Stomach (tissue), 9 donors: Measurements from ENCODE around the gene MTA3. TPM values are rescaled to one million over a fixed set of nuclear protein-coding genes. Genes with fewer than 3 reads are reported as not detected.
"Not testable (repeated sequence)": the region's sequence is repeated elsewhere in the genome, so short reads cannot be mapped to it uniquely, and the experiment has no call there.

Experiments used
- DNase-seq, 2 donors: peaks; one replicate each; pipeline versions ENCODE4 v3.0.0 to v3.0.0-alpha.2; 2013 to 2019
- H3K27ac ChIP-seq, 5 donors: fragments of 200-600 bp in 4 of 5; sonication (generic) in 4 of 5; one replicate each; pipeline ENCODE4 v1.5.1; 2013 to 2019; ENCODE audit warnings: mild to moderate bottlenecking in 1 of 5, moderate library complexity in 1 of 5
- H3K27me3 ChIP-seq, 3 donors: fragments of 200-600 bp; sonication (generic); one replicate each; pipeline ENCODE4 v1.5.1; 2017 to 2019; ENCODE audit warnings: mixed run types in 1 of 3
- H3K36me3 ChIP-seq, 4 donors: fragments of 200-600 bp; sonication (generic); 1 replicate in 3 of 4; 2 replicates in 1 of 4; pipeline ENCODE4 v1.5.1; 2016 to 2019
- H3K4me1 ChIP-seq, 4 donors: fragments of 200-600 bp; sonication (generic); one replicate each; pipeline ENCODE4 v1.5.1; 2016 to 2019
- H3K4me3 ChIP-seq, 4 donors: fragments of 200-600 bp; sonication (generic) in 3 of 4; one replicate each; pipeline ENCODE4 v1.5.1; 2016 to 2019; ENCODE audit warnings: mild to moderate bottlenecking in 1 of 4
- H3K9me3 ChIP-seq, 4 donors: fragments of 200-600 bp; sonication (generic); one replicate each; pipeline ENCODE4 v1.5.1; 2016 to 2019
- EP300 ChIP-seq: sonication (generic); formaldehyde crosslinking; IDR thresholded peaks from one replicate; pipeline ENCODE4 v1.6.1; 2017; ENCODE audit warnings: antibody characterized with exemption
- POLR2A ChIP-seq, 4 donors: fragments of 450-650 bp; IDR thresholded peaks; one replicate each; pipeline ENCODE4 v1.6.1; 2016; ENCODE audit warnings: antibody characterized with exemption in 4 of 4, control low read depth in 2 of 4, mild to moderate bottlenecking in 1 of 4, moderate library complexity in 1 of 4
- POLR2AphosphoS5 ChIP-seq, 3 donors: sonication (generic); formaldehyde crosslinking; IDR thresholded peaks; one replicate each; pipeline ENCODE4 v1.6.1; 2016; ENCODE audit warnings: antibody characterized with exemption in 3 of 3
- WGBS, 5 donors: extraction: QIAGEN DNeasy Blood & Tissue Kit in 3 of 5; methylation state at CpG; one replicate each; pipeline versions ENCODE4 v1.1.5 to v1.1.7; 2013 to 2018; 5-methylcytosine and 5-hydroxymethylcytosine counted together
- intact Hi-C: fragments of 100-400 bp; cut with DNase I; formaldehyde crosslinking; loops from one replicate; pipeline ENCODE4 v1.15.1; 2023; ENCODE audit warnings: low total_unique reads
- polyA plus RNA-seq, 3 donors: library from polyadenylated mRNA; stranded (reverse); fragments of 200-250 nt; gene quantifications; one replicate each; pipeline ENCODE4 v1.2.3, GENCODE V29; 2013
- total RNA-seq, 5 donors: library from RNA; depleted of rRNA; stranded (reverse); fragments of >200 nt; gene quantifications; one replicate each; pipeline versions ENCODE4 v1.1.0 to v1.2.3, GENCODE V29; 2014 to 2016
- TF ChIP-seq, protein P1 (sequence below), 7 experiments: fragments of 450-650 bp in 4 of 7; fragments of 200-600 bp in 3 of 7; sonication (generic) in 3 of 7; IDR thresholded peaks; one replicate each; pipeline ENCODE4 v1.5.1; 2016 to 2019; ENCODE audit warnings: antibody characterized with exemption in 7 of 7, control low read depth in 2 of 7, mild to moderate bottlenecking in 1 of 7
- donor health status: healthy with polysubstance abuse.
- donor health status: Bipolar disorder and iron deficiency.
- donor health status: healthy.

Gene MTA3
- total and polyA plus RNA-seq, 8 donors = 27.8 to 120 (median 49.1) TPM

DNA sequence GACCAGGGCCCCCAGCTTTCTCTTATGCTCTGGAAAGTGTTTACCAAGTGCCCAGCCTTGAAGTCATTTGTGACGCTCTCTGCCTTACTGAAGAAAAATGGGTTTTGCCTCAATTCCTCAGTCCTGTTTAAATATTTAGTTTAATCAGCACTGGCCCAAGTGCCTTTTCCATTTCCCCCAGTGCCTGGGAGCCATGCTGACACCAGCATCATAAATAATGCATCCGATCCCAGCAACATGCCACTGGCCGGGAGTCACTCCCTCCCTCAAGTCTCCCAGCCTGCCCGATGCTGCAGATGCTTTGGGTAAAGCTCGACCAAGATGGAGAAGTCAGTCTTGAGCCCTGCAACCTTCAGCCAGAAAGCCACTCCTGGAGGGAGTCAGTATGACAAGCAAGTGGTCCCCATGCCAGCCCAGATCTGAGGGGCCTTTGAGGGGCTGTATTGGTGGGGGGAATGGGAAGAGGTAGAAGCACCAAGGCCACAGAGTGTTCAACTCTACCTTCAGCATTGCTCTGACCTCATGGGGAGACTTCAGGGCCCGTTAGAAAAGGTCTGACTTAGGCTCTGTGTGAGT is 12.0 kb upstream of the MTA3 start:
- H3K27ac ChIP-seq = no peak overlapping the region
- no peaks in the 10 kb centered on the region for H3K27me3 ChIP-seq
- peak in 1 of 2 donors; percentile 24 for DNase-seq
- H3K36me3 ChIP-seq = no peaks in the 10 kb centered on the region
- TF ChIP-seq, protein P1, sequence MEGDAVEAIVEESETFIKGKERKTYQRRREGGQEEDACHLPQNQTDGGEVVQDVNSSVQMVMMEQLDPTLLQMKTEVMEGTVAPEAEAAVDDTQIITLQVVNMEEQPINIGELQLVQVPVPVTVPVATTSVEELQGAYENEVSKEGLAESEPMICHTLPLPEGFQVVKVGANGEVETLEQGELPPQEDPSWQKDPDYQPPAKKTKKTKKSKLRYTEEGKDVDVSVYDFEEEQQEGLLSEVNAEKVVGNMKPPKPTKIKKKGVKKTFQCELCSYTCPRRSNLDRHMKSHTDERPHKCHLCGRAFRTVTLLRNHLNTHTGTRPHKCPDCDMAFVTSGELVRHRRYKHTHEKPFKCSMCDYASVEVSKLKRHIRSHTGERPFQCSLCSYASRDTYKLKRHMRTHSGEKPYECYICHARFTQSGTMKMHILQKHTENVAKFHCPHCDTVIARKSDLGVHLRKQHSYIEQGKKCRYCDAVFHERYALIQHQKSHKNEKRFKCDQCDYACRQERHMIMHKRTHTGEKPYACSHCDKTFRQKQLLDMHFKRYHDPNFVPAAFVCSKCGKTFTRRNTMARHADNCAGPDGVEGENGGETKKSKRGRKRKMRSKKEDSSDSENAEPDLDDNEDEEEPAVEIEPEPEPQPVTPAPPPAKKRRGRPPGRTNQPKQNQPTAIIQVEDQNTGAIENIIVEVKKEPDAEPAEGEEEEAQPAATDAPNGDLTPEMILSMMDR (IDR thresholded peaks at IDR 0.05) = no peak
- no peak for TF ChIP-seq POLR2A (IDR thresholded peaks at IDR 0.05)
- TF ChIP-seq EP300 = no peak
- TF ChIP-seq POLR2AphosphoS5 (IDR thresholded peaks at IDR 0.05) = no peak
- intact Hi-C loops = no loop called here
- no peaks in the 10 kb centered on the region for H3K9me3 ChIP-seq
- no peak overlapping the region for H3K4me3 ChIP-seq
- WGBS, 5 donors = 57 to 73% (median 61%) methylated on average over 6 of the region's 6 CpGs
- H3K4me1 ChIP-seq = peaks cover 0 to 12% (median under 1%) of the 10 kb centered on the region in 4 donors

DNA sequence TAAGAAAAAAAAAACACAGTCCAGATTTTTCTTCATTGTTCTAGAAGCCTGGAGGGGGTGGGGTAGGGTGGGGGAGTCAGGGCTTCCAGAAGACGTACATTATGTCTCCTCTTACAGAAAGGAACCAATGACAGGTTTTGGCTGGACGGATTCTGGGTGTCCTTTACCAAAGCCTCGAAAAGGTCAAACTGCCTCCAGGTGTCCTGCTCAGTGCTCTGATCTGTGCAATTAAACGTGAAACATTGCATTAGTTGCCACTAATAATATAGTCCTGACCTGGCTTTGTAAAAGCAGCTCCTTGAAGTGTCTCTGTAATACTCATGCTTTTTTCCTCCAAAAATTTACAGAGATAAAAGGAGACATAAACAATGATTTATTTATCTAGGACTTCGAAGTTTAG is 11.1 kb upstream of the MTA3 start:
- no peaks in the 10 kb centered on the region for H3K9me3 ChIP-seq
- peaks cover 7 to 12% (median 8%) of the 10 kb centered on the region in 4 donors for H3K4me1 ChIP-seq
- TF ChIP-seq POLR2A (IDR thresholded peaks at IDR 0.05) = no peak
- TF ChIP-seq EP300 = no peak
- TF ChIP-seq, protein P1 (IDR thresholded peaks at IDR 0.05) = no peak
- no peak for TF ChIP-seq POLR2AphosphoS5 (IDR thresholded peaks at IDR 0.05)
- no peaks in the 10 kb centered on the region for H3K27me3 ChIP-seq
- no peak for DNase-seq
- H3K36me3 ChIP-seq = no peaks in the 10 kb centered on the region
- intact Hi-C loops = no loop called here
- H3K27ac ChIP-seq = no peak overlapping the region
- no peak overlapping the region for H3K4me3 ChIP-seq
- 35 to 60% (median 49%) methylated on average over 5 of the region's 5 CpGs for WGBS, 5 donors

DNA sequence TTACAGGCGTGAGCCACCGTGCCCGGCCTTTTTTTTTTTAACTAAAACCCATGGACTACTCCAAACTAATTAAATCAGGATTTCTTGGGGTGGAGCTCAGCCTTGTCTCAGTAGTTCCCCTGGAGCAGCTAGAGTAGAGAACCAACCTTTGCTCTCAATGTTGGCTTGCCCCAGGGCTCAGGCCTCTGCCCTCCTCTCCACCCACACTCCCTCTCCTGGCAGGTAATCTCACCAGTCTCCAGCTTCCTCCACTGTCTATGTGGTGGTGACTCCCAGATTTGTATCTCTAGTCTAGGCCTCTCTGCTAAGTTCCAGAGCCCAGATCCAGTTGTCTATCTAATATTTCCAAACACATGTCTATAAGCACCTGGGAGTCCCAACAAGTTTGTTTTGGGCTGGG is 9.6 kb upstream of the MTA3 start:
- 75 to 95% (median 76%) methylated on average over 3 of the region's 3 CpGs for WGBS, 5 donors
- TF ChIP-seq POLR2AphosphoS5 (IDR thresholded peaks at IDR 0.05) (no peak), POLR2A (IDR thresholded peaks at IDR 0.05) (no peak), EP300 (no peak)
- TF ChIP-seq, protein P1 (IDR thresholded peaks at IDR 0.05) = no peak
- intact Hi-C loops = no loop called here
- Histone ChIP-seq H3K4me1 (peaks cover 8 to 22% (median 15%) of the 10 kb centered on the region in 4 donors), H3K9me3 (no peaks in the 10 kb centered on the region), H3K36me3 (no peaks in the 10 kb centered on the region), H3K27me3 (no peaks in the 10 kb centered on the region), H3K27ac (no peak overlapping the region), H3K4me3 (no peak overlapping the region)
- DNase-seq = peak; percentile 32 to 42

DNA sequence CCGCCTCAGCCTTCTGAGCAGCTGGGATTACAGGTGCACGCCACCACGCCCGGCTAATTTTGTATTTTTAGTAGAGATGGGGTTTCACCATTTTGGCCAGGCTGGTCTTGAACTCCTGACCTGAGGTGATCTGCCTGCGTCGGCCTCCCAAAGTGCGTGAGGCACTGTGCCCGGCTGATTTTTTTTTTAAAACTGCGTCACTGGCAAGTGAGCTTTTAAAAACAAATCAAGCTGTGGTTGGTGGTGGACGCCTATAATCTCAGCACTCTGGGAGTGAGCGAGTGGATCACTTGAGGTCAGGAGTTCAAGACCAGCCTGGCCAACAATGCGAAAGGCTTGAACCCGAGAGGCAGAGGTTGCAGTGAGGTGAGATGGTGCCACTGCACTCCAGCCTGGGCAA is 8.3 kb upstream of the MTA3 start:
- DNase-seq, H3K27me3 ChIP-seq, intact Hi-C loops, H3K36me3 ChIP-seq, H3K4me3 ChIP-seq, H3K27ac ChIP-seq, H3K9me3 ChIP-seq: not testable (repeated sequence)
- WGBS, 5 donors = 89 to 94% (median 93%) methylated on average over 13 of the region's 13 CpGs
- H3K4me1 ChIP-seq = peaks cover 8 to 22% (median 15%) of the 10 kb centered on the region in 4 donors

DNA sequence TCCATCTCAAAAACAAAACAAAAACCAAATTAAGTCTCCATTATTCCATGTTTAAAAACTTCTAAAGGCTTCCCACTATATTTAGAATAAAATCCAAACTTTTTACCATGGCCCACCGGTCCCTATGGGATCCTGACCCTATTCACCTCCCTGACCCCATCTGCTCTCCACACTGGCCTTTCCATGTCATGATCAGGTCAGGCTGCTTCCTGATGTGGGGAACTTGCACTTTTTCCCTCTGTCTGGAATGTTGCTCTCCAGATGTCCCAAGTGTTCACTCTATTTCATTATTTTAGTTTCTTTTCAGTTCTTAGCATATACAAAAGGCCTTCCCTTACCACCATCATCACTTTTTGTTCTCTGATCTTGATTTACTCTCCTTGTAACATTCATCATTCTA is 7.5 kb upstream of the MTA3 start:
- Histone ChIP-seq H3K9me3 (no peaks in the 10 kb centered on the region), H3K4me3 (no peak overlapping the region), H3K27me3 (no peaks in the 10 kb centered on the region), H3K36me3 (no peaks in the 10 kb centered on the region), H3K4me1 (peaks cover 8 to 22% (median 15%) of the 10 kb centered on the region in 4 donors), H3K27ac (no peak overlapping the region)
- intact Hi-C loops = no loop called here
- 69 to 90% (median 77%) methylated on average over 1 of the region's 1 CpG for WGBS, 5 donors
- no peak for DNase-seq
- TF ChIP-seq POLR2AphosphoS5 (IDR thresholded peaks at IDR 0.05) (no peak), EP300 (no peak), POLR2A (IDR thresholded peaks at IDR 0.05) (no peak)
- TF ChIP-seq, protein P1 (IDR thresholded peaks at IDR 0.05) = no peak
